Right atrium auricular region (tissue), 2 donors: ENCODE measurements around the gene SPANXN4. TPM values are rescaled to one million over a fixed set of nuclear protein-coding genes. Genes with fewer than 3 reads are reported as not detected.

Experiments used
- DNase-seq: peaks from one replicate; pipeline ENCODE4 v3.0.0-alpha.2; 2019; ENCODE audit warnings: low spot score
- H3K27ac ChIP-seq, 2 donors: fragments of 200-600 bp; sonication (generic); 1 replicate in 1 of 2; 2 replicates in 1 of 2; pipeline ENCODE4 v1.5.1; 2016 to 2019
- H3K27me3 ChIP-seq, 2 donors: fragments of 200-600 bp; sonication (generic); one replicate each; pipeline versions ENCODE4 v1.5.1 to v1.6.0; 2017 to 2019
- H3K36me3 ChIP-seq: fragments of 200-600 bp; sonication (generic); one replicate; pipeline ENCODE4 v1.5.1; 2016
- H3K4me1 ChIP-seq, 2 donors: fragments of 200-600 bp; sonication (generic); one replicate each; pipeline versions ENCODE4 v1.5.1 to v1.6.0; 2017 to 2019
- H3K4me3 ChIP-seq, 2 donors: fragments of 200-600 bp; sonication (generic); 1 replicate in 1 of 2; 2 replicates in 1 of 2; pipeline ENCODE4 v1.5.1; 2017 to 2019; ENCODE audit warnings: mild to moderate bottlenecking in 1 of 2, moderate library complexity in 1 of 2
- H3K9me3 ChIP-seq, 2 donors: fragments of 200-600 bp; sonication (generic); one replicate each; pipeline ENCODE4 v1.5.1; 2019
- total RNA-seq, 2 donors: library from RNA; depleted of rRNA; stranded (reverse); fragments of >200 nt; gene quantifications; one replicate each; pipeline ENCODE4 v1.1.0, GENCODE V29; 2016
- TF ChIP-seq, protein P1 (sequence below), 2 donors: fragments of 200-600 bp; sonication (generic); IDR thresholded peaks; one replicate each; pipeline ENCODE4 v1.5.1; 2019; ENCODE audit warnings: antibody characterized with exemption in 2 of 2

SPANXN4 gene, protein sequence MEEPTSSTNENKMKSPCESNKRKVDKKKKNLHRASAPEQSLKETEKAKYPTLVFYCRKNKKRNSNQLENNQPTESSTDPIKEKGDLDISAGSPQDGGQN
- total RNA-seq = not detected

DNA sequence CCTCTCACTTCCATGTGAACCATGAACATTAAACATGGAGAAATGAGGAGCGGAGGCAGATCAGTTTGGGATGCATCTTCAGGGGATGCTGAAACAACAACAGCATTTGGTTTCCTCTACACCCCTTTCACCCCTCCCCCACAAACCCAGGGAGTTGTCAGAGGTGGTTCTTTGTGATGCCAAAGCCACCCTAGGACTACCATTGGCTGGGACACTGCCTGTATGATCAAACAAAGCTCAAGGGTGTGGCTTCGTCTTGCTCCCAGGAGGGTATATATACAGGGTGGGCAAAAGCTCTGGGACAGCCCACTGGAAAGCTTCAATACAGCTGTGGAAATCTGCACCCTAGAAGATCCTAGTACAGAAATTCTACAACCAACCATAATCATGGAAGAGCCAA lies at the start of gene SPANXN4:
Gene SPANXN4 (plus strand): TSS at position 301 of the 400 bp plus-strand sequence. CDS start 87 bp downstream, at position 388.
- no peaks in the 10 kb centered on the region for H3K9me3 ChIP-seq
- no peak within 1 kb of the TSS for H3K27ac ChIP-seq
- H3K27me3 ChIP-seq = no peaks in the 10 kb centered on the region
- H3K36me3 ChIP-seq = no peaks in the 10 kb centered on the region
- DNase-seq = no peak
- H3K4me1 ChIP-seq = no peaks in the 10 kb centered on the region
- TF ChIP-seq, protein P1, sequence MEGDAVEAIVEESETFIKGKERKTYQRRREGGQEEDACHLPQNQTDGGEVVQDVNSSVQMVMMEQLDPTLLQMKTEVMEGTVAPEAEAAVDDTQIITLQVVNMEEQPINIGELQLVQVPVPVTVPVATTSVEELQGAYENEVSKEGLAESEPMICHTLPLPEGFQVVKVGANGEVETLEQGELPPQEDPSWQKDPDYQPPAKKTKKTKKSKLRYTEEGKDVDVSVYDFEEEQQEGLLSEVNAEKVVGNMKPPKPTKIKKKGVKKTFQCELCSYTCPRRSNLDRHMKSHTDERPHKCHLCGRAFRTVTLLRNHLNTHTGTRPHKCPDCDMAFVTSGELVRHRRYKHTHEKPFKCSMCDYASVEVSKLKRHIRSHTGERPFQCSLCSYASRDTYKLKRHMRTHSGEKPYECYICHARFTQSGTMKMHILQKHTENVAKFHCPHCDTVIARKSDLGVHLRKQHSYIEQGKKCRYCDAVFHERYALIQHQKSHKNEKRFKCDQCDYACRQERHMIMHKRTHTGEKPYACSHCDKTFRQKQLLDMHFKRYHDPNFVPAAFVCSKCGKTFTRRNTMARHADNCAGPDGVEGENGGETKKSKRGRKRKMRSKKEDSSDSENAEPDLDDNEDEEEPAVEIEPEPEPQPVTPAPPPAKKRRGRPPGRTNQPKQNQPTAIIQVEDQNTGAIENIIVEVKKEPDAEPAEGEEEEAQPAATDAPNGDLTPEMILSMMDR (IDR thresholded peaks at IDR 0.05) = no peak
- H3K4me3 ChIP-seq = no peak within 1 kb of the TSS

DNA sequence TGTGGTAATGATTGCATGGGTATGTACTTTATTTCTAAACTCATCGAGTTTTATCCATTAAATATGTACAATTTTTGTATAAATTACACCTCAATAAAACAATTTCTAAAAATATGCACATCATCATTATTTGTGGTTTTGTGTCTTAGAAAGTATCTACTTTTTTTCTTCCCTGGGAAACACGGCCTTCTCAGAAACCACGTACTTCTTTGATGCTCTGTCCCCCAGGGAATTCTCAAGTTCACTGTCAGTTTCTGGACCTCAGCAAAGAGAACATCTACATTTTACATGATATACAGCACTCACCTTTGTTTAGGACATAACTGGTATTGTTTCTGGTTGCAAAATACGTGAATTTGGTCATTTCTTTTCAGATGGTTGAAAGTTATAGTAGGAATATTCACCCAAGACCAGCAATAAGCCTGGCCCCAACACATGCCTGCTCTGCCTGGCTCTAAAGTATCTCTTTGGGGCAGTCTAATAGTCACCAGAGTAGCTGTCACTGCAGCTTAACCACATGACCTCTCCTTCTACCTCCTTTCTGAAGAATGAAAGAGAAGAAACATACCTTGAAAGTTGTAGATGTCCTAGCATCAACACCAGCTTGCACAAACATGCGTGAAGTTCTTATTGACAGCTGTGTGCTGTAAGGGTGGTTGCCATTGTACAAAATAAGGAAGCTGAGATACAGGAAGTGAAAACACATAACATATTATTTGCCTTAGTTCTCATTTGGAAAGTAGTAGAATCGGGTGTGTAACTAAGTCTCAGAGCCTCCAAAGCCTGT lies 48.4 kb upstream of the SPANXN4 start:
- TF ChIP-seq, protein P1 (IDR thresholded peaks at IDR 0.05) = no peak
- Histone ChIP-seq H3K4me1 (no peaks in the 10 kb centered on the region), H3K36me3 (no peaks in the 10 kb centered on the region), H3K27ac (no peak overlapping the region), H3K27me3 (no peaks in the 10 kb centered on the region), H3K9me3 (no peaks in the 10 kb centered on the region), H3K4me3 (no peak overlapping the region)
- DNase-seq = no peak

DNA sequence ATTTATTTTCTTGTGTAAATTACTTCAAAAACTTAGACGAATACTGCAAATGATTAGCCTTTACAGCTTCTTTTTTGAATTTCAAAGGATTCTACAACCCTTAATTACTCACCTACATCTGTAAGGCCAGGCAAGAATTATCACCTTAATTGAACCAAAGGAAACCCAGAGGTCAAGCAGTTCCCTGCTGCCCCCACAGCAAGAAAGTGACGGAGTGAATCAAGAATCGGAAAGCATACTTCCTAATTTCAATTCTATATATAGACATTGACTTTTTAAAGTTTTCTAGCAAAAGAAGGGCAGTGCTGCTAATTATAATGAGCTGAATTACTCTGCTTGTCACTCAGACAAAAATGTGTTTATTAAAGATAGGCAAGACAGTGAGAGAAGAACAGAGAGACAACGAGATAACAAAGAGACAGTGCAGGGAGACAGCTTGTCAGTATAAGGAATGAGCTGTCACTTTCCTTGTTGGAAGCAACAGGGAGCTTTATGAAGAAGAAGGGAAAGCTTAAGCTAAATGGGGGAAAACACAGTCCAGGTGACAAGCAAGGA lies 47.5 kb upstream of the SPANXN4 start:
- TF ChIP-seq, protein P1 (IDR thresholded peaks at IDR 0.05) = no peak
- DNase-seq = no peak
- Histone ChIP-seq H3K27ac (no peak overlapping the region), H3K4me3 (no peak overlapping the region), H3K36me3 (no peaks in the 10 kb centered on the region), H3K9me3 (no peaks in the 10 kb centered on the region), H3K27me3 (no peaks in the 10 kb centered on the region), H3K4me1 (no peaks in the 10 kb centered on the region)

DNA sequence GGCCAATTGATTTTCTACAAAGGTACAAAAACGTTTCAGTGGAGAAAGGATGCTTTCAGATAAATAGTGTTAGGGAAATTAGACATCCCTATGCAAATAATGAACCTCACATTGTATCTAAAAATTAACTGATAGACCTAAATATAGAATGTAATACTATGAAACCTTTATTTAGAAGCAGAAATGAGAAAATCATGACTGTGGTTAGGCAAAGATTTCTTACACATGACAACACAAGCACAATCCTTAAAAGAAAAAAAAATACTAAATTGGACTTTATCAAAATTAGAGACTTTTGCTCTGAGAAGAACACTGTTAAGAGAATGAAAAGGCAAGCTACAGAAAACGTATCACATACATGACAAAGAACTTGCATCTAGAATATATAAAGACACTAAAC lies 43.0 kb upstream of the SPANXN4 start:
- no peak for DNase-seq
- Histone ChIP-seq H3K4me1 (no peaks in the 10 kb centered on the region), H3K36me3 (no peaks in the 10 kb centered on the region), H3K27ac (no peak overlapping the region), H3K9me3 (no peaks in the 10 kb centered on the region), H3K27me3 (no peaks in the 10 kb centered on the region), H3K4me3 (no peak overlapping the region)
- TF ChIP-seq, protein P1 (IDR thresholded peaks at IDR 0.05) = no peak

DNA sequence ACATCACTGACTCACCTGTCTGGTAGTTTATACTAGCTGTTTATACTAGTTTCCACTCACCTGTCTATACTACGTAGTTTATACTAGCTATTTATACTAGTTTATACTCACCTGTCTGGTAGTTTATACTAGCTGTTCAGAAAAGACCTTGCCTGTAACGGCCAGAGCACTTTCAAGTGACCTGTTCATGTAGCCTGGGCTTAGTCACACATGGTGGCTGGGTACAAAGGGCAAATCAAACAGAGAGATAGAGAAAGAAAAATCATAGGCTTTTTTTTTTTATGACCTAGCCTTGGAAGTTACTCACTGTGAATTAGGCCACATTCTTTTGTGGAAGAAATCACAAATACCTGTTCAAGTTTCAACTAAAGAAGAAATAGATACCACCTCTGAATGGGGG lies 30.7 kb upstream of the SPANXN4 start:
- no peak for DNase-seq
- Histone ChIP-seq H3K4me3 (no peak overlapping the region), H3K27ac (no peak overlapping the region), H3K4me1 (no peaks in the 10 kb centered on the region), H3K36me3 (no peaks in the 10 kb centered on the region), H3K27me3 (no peaks in the 10 kb centered on the region), H3K9me3 (no peaks in the 10 kb centered on the region)
- TF ChIP-seq, protein P1 (IDR thresholded peaks at IDR 0.05) = no peak
